Muscle layer of colon (tissue), 2 donors: Measurements from ENCODE around the gene SYMPK.

Experiments used
- H3K27ac ChIP-seq: one replicate; pipeline ENCODE4 v1.7.0; 2013; ENCODE audit warnings: low read depth, mild to moderate bottlenecking, low read length, moderate library complexity
- H3K27me3 ChIP-seq, 2 donors: one replicate each; pipeline ENCODE4 v1.7.0; 2013; ENCODE audit warnings: low read length in 2 of 2, mild to moderate bottlenecking in 2 of 2; ENCODE audit not compliant: insufficient read depth in 2 of 2, control insufficient read depth in 1 of 2
- H3K36me3 ChIP-seq: one replicate; pipeline ENCODE4 v1.7.0; 2013; ENCODE audit warnings: mild to moderate bottlenecking, low read length; ENCODE audit not compliant: insufficient read depth
- H3K4me1 ChIP-seq: one replicate; pipeline ENCODE4 v1.7.0; 2013; ENCODE audit warnings: mild to moderate bottlenecking, low read length; ENCODE audit not compliant: insufficient read depth
- H3K4me3 ChIP-seq, 2 donors: one replicate each; pipeline ENCODE4 v1.7.0; 2013; ENCODE audit warnings: low read length in 2 of 2, low read depth in 1 of 2, mild to moderate bottlenecking in 1 of 2, moderate library complexity in 1 of 2
- H3K9ac ChIP-seq: one replicate; pipeline ENCODE4 v1.7.0; 2013; ENCODE audit warnings: low read length
- H3K9me3 ChIP-seq: one replicate; pipeline ENCODE4 v1.7.0; 2013; ENCODE audit warnings: mild to moderate bottlenecking, low read length
- donor health status: abdominal sarcoma.
- donor health status: Adenocarcinoma of cecum.

Gene SYMPK

DNA sequence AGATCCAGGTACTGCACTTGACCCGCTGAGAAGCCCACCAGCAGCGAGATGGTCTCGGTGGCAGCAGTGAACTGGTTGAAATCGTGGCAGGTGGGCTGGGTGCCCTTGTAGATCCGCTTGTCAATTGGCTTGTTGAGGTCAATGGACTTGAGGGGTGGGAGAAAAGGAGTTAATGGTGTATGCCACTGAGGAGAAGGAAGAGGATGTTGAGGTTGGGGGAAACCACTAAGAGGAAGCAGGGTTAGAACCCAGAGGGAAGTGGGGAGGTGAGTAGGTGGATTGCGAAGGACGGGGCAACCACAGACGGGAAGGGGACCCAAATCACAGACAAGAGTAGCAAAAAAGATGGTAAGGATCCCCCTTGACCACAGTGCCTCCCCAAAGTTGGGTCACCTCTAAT lies 72.0 kb downstream of the SYMPK start:
- Histone ChIP-seq H3K4me3 (no peak overlapping the region), H3K36me3 (peaks cover 34% of the 10 kb centered on the region), H3K9ac (peak overlapping the region; percentile 28), H3K4me1 (peaks cover 12% of the 10 kb centered on the region), H3K27me3 (peaks cover 0 to 4% of the 10 kb centered on the region in 2 donors), H3K9me3 (no peaks in the 10 kb centered on the region), H3K27ac (no peak overlapping the region)

DNA sequence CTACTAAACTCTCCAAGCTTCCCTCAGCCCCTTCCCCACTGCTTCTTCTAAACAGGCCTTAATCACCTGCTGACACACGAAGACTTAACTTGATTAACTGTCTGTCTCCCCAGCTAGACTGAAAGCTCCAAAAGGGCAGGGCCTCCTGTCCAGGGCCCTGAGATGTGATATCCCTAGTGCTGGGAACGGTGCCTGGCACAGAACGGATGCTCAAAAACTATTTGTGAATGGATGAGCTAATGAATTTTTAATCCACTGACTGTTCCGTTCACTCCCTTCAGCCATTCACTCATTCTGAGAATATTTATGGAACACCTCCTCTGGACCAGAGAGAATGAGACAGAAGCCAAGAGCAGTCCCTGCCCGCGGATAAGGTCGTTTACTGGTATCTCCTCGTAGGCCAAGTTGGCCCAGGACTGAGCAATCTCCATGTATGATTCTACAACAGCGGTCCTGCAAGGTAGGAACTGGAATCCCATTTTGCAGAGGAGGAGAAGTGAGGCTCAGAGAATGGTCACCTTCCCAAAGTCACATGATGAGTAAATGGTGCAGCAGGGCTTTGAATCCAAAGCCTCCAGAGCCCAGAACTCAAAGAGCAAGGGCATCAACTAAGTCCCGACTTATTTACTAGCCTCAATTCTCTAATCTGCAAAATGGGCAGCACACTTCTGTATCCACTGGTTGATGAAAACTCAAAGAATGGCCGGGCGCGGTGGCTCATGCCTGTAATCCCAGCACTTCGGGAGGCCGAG lies 73.7 kb downstream of the SYMPK start:
- Histone ChIP-seq H3K4me1 (peaks cover 24% of the 10 kb centered on the region), H3K4me3 (no peak overlapping the region), H3K27ac (no peak overlapping the region), H3K27me3 (peaks cover 0 to 4% of the 10 kb centered on the region in 2 donors), H3K9me3 (no peaks in the 10 kb centered on the region), H3K36me3 (peaks cover 46% of the 10 kb centered on the region), H3K9ac (no peak overlapping the region)

DNA sequence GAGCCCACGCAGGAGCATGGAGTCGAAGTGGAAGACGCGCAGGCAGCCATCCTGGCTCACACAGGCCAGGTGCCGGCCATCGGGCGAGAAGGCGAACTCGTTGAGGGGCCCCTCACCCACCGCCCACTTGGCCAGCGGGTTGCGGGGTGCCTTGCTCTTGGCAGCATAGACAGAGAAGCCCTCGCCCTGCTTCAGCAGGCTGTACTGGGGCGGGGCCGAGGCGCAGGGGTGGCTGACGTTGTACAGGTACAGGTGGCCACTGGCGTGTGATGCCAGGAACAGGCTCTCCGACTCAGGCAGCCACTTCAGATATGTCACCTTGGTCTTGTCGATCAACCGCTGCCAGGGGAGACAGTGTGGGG lies 76.4 kb downstream of the SYMPK start:
- Histone ChIP-seq H3K4me3 (no peak overlapping the region), H3K9me3 (no peaks in the 10 kb centered on the region), H3K4me1 (peaks cover 33% of the 10 kb centered on the region), H3K36me3 (peaks cover 46% of the 10 kb centered on the region), H3K27ac (no peak overlapping the region), H3K27me3 (peaks cover 0 to 4% of the 10 kb centered on the region in 2 donors), H3K9ac (no peak overlapping the region)

DNA sequence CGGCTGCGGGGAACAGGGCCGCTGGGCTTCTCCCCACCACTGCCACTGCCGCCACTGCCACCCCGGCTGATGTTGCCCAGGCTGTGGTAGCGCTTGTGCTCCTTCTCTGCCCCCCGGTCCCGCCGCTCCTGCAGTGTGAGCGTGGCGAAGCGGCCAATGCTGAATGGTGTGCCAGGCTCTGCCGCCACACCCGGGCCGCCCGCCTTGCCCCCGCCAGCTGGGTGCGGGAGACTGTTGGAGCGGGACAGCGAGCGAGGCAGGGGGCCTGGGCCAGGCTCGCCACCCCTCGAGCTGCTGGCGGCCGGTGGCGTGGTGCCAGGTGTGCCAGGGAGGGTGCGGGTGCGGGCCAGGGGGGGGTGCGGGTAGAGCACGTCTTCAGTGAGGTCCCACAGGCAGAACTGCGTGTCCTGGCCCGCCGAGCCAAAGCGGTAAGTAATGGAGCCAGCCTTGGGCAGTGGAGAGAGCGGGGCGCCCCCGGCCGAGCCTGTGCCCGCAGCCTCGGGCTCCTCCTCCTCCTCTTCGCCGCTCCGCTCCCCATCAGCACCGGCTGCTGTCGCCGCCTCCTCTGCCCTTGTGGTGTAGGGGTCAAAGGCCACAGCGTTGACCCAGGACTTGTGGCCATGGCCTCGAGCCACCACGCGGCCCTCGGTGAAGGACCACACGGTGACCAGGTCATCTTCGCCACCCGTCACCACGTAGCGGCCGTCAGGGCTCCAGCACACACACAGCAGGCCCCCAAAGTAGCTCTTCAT lies 77.0 kb downstream of the SYMPK start:
- no peak overlapping the region for H3K27ac ChIP-seq
- H3K27me3 ChIP-seq: peaks cover 0 to 4% of the 10 kb centered on the region in 2 donors
- H3K4me1 ChIP-seq: peaks cover 27% of the 10 kb centered on the region
- H3K9me3 ChIP-seq: no peaks in the 10 kb centered on the region
- H3K9ac ChIP-seq: no peak overlapping the region
- H3K36me3 ChIP-seq: peaks cover 46% of the 10 kb centered on the region
- H3K4me3 ChIP-seq: no peak overlapping the region

DNA sequence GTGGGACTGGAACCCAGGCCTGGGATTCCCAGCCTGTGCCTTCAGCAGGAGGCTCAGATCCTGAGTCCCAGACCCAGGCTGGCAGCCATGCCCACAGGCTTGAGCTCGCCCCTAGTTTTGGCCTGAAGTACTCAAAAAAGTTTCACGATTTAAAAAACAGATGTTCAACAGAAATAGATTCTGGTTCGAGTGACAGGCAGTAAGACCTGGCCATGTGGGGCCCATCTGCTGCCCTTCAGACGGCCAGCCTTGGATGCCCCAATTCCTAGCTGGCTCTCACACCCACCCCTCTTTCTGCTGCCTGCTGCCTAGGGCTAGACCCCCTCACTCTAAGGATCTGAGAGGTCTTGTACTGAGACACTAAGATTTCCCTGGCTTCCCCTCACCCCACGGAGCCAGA lies 77.8 kb downstream of the SYMPK start:
- Histone ChIP-seq H3K9me3 (no peaks in the 10 kb centered on the region), H3K4me3 (no peak overlapping the region), H3K36me3 (peaks cover 42% of the 10 kb centered on the region), H3K4me1 (peaks cover 34% of the 10 kb centered on the region), H3K9ac (peak overlapping the region; percentile 15), H3K27me3 (peaks cover 0 to 4% of the 10 kb centered on the region in 2 donors), H3K27ac (peak overlapping the region; percentile 35)

DNA sequence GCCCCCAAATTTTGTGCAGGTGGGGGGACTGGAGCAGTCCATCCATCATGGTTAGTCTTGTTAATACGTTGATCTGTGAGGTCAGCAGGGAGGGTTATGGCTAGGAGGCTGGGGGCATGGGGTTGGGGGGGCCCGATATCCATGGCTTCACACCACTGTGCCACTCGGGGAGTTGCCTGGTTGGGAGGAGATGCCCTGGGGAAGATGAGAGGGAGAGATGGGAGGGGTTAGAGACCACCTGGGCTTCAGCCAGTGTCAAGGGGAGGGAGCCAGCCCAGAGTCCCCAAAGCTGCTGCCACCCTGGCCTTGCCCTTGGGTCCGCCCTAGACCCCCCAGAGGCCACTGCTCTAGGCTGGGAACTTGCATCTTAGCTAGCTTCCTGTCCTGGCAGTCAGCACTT lies 78.9 kb downstream of the SYMPK start:
- H3K27me3 ChIP-seq: peaks cover 0 to 4% of the 10 kb centered on the region in 2 donors
- H3K9me3 ChIP-seq: no peaks in the 10 kb centered on the region
- H3K4me3 ChIP-seq: no peak overlapping the region
- H3K4me1 ChIP-seq: peaks cover 44% of the 10 kb centered on the region
- peak overlapping the region; percentile 58 for H3K9ac ChIP-seq
- peak overlapping the region; percentile 88 for H3K27ac ChIP-seq
- H3K36me3 ChIP-seq: peaks cover 39% of the 10 kb centered on the region

DNA sequence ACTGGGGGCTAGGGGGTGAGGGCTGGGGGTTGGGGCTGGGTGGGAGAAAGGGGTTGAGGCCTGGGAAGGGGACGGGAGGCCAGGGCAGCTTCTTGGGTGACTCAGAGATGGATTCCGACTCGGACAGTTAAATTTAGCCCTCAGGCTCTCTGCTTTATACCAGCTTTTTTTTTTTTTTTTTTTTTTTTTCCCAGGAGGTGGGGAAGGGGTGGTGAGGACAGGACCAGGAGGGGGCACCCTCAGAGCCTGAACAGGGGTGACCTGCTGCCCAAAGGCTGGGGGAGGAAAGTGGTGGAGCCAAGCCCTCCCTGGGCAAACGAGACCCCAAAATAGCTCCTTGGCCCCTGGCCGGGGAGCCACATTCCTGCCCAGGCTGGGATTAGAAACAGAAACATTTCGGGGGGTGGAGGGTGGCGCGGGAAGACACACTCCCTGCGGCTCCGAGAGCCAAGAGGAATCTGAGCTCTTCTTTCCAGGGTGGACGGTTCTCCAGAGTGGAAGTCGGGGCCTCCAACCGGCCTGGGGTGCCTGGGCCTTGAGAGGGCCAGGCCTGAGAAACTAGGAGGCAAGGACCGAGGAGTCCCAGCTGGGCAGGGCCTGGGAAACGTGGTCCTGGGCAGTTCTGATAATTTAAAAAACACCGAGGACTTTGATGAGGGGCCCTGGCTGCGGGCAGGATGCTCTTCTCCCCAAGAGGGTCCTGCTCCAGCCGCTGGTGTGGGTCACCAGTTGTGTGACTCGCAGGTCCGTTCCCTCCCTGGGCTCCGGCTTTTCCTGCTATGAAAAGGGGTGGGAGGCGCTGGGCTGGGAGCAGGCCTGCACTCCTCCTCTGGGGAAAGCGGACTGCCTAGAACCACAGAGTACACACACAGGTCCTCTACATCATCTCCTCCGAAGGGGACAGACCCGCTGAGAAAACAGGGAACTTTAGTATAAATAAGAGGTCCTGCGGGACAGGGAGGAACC lies 79.8 kb downstream of the SYMPK start:
- Histone ChIP-seq H3K4me1 (peaks cover 52% of the 10 kb centered on the region), H3K36me3 (peaks cover 39% of the 10 kb centered on the region), H3K4me3 (peak overlapping the region in 1 of 2 donors; percentile 92), H3K9me3 (no peaks in the 10 kb centered on the region), H3K27me3 (peaks cover 0 to 4% of the 10 kb centered on the region in 2 donors), H3K9ac (peak overlapping the region; percentile 58), H3K27ac (peak overlapping the region; percentile 88)

DNA sequence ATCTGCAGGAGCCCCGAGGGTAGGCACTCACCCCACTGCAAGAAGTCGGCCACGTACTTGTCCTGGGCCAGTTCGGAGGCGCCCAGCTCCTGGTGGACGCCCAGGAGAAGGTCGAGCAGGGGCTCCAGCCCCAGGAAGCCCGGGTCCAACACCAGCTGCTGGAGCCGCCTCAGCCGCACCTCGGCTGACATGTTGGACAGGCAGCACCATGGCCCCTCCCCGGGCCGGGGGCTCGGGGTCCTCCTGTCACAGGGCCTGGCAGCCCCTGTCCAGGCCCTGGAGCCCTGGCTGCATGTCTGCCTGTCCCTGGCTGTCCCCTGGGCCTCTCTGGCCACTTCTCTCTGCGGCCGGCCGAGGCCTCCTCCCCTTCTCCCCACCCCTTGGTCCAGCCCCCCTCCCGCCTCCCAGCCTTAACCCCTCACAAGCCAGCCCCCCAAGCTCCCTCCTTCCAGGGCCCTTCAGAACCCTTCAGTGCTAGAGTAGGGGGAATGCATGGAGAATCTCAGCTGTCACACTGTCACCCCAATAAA lies 80.7 kb downstream of the SYMPK start, which contains the start of gene DMPK:
TSS of gene DMPK (minus strand) at position 329 of the 530 bp plus-strand sequence. CDS start at position 191, 138 bp downstream.
- H3K27ac ChIP-seq: peak within 1 kb of the TSS; percentile 88
- peak within 1 kb of the TSS; percentile 87 to 92 for H3K4me3 ChIP-seq
- peaks cover 0 to 4% of the 10 kb centered on the region in 2 donors for H3K27me3 ChIP-seq
- H3K9me3 ChIP-seq: no peaks in the 10 kb centered on the region
- peaks cover 52% of the 10 kb centered on the region for H3K4me1 ChIP-seq
- peak within 1 kb of the TSS; percentile 58 for H3K9ac ChIP-seq
- H3K36me3 ChIP-seq: peaks cover 47% of the 10 kb centered on the region

DNA sequence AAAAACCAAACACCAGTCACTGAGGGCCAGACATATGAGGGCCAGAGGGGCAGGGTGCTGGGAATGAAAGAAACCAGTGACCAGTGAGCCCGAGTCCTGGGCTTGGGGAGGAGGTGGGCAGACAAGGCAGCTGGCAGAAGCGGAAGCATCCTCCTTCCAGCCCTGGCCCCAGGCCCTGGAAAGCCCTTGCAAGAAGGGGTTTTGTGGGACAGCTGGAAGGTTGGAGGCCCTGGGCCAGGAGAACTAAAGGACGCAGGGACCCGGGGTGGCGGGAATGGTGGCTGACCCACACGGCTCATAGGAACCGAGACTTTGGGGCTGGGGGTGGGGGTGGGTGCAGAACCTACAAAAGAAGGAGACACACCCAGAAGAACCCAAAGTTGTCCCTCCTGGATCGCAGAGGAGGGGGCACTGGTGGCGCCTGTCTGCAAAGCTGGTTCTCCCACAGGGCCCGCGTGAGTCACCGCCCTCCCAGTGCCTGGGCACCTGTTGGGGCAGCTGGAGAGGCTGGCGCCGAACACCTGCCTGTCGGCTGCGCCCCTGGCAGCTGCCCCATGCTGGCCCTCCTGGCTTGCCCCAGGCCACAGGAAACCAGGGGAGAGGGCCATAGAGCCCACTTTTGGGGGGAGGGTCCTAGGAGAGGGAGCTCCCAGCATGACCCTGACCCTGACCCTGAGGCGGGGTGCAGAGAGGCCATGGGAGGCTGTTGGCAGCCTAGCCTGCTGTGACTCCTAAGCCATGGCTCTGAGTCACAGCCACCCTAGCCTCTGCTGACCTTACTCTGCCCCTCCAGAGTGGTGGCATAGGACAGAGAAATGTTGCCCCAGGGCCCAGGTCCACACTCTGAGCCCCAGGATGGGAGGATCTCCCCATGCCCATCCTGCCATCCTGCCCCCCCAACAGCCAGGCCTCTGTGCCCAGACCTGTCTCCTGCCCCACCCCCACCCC lies 81.5 kb downstream of the SYMPK start:
- Histone ChIP-seq H3K4me3 (peak overlapping the region; percentile 87 to 92), H3K27me3 (peaks cover 0 to 3% of the 10 kb centered on the region in 2 donors), H3K36me3 (peaks cover 47% of the 10 kb centered on the region), H3K27ac (peak overlapping the region; percentile 88), H3K4me1 (peaks cover 52% of the 10 kb centered on the region), H3K9ac (peak overlapping the region; percentile 58), H3K9me3 (no peaks in the 10 kb centered on the region)
